Activated CD8-positive, alpha-beta memory T cell treated with anti-CD3 and anti-CD28 coated beads for 48 hours (primary cell): ENCODE measurements around the gene DENND1B.
"Not testable (repeated sequence)": the region's sequence is repeated elsewhere in the genome, so short reads cannot be mapped to it uniquely, and the experiment has no call there.

ENCODE experiments used
- DNase-seq, 3 experiments: peaks; one replicate each; pipeline ENCODE4 v3.0.0-alpha.2; 2020; ENCODE audit warnings: low read depth in 2 of 3, low spot score in 2 of 3

Gene DENND1B

DNA sequence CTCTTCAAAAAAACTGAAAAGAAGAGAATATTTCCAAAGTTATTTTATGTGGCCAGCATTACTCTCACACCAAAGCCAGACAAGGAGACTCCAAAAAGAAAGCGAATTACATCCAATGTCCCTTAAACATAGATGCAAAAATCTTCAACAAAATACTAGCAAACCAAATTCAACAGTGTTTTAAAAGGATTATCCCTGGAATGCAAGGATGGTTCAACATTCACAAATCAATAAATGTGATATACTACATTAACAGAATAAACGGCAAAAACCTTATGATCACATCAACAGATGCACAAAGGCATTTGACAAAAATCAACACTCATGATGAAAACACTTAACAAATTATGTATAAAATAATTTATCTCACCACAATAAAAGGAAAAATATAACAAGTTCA is 207.8 kb downstream of the DENND1B start:
- DNase-seq, result no peak

GRCh38 chr1:197561041-197561440 is 214.2 kb downstream of the DENND1B start:
- DNase-seq, result no peak

- DNase-seq, result no peak
Measured at GRCh38 chr1:197559655-197560054, 215.6 kb downstream of the DENND1B start.

DNA sequence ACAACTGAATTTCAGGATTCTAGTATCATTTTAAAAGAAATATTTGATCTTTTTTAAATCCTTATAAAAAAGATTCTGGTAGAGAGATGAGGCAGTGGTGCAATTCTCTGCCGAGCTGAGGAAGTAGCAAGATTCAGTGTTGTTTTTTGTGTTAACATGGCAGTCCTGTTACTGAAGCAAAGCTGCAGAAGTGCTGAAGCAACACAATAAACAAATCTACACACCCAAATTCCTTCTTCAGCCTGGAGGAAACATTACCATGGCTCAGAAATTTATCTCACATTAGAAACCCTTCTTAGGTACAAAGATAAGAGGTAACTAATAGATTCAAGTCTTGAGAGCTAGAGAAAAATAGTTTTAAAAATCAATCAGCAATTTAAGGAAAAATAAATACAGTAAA is 216.0 kb downstream of the DENND1B start:
- no peak for DNase-seq

DNA sequence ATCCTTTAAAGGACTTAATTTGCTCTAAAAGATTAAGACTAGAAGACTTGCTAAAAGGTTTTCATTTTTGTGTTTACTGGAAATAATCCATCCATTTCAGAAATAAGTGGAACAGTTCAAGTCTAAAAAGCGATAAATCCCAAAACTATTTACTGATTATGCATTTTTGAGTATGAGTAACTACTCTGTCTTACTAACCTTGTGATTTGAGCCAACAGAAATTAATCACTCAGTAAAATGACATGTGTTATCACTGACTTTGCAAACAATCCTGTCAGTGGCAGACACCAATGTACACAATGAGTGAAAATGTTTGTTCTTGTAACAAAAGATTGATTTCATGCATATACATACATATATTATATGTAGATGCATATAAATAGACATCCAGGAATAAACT is 218.0 kb downstream of the DENND1B start:
- no peak for DNase-seq

GRCh38 chr1:197553281-197553680 is 222.0 kb downstream of the DENND1B start:
- DNase-seq, result no peak

- no peak for DNase-seq
Measured at GRCh38 chr1:197546989-197547388, 228.3 kb downstream of the DENND1B start.

GRCh38 chr1:197544553-197544952 is 230.7 kb downstream of the DENND1B start:
- DNase-seq, result no peak

DNA sequence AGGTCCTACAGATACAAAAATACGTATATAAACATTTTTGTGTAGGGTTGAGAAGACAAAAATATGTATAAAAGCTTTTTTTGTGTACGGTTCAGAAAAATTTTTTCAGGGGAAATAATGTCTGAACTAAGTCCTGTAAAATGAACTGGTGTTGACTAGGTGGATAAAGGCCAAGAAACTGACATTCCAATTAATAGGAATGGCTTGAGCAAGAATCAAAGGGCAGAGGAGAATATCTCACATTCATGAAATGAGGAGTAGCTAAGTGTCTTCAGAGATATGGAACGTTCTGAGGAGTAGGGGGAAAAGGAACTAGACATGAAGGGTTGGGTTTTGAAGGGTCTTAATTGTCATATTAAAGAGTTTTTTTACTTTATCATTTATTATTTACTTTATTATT is 231.2 kb downstream of the DENND1B start:
- no peak for DNase-seq

DNA sequence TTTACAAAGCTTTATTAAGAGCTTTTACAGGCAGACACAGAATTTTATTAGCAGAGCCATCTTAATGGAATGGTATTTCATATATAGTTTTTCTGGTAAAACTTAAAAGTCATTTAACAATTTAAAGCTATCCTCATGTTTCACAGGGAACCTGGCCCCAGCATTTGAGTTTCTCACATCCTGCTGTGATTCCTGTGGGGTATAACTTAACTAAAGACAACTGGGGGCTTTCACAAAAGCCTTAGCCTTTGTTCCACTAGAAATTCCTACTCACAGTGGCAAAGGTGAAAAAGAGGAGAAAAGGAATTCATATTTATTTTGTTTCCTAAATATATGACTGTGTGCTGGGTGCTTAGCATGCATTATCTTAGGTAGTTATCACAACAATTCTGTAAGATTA is 233.9 kb downstream of the DENND1B start:
- no peak for DNase-seq

- DNase-seq, result no peak
Measured at GRCh38 chr1:197526736-197527371, 248.4 kb downstream of the DENND1B start.

GRCh38 chr1:197521118-197521739 is 254.1 kb downstream of the DENND1B start:
- no peak for DNase-seq

DNA sequence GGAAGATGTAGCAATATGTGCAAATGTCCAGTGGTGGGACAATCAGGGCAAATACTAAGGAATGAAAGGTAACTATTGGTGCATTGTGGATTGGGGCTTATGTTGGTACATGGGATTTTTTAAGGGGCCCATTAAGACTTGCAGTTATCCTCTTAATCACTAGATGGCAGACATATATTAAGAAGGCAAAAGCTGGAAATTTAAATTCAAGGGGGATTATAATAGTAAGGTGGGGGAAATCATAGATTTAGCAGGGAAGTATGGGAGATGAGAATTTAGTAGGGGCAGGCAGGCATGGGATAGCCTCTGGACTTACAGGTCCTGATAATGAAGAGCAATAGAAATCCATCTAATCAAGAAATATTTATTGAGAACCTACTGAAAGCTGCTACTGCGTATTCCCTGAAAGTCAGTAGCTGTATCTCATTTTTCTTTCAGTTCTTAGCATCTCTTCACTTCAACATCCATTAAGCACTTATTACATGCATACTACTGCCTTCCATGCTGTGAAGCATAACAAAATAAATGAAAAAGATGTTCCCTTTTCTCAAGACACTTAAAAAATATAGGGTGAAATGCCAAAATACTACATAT is 255.4 kb downstream of the DENND1B start:
- DNase-seq, result no peak

DNA sequence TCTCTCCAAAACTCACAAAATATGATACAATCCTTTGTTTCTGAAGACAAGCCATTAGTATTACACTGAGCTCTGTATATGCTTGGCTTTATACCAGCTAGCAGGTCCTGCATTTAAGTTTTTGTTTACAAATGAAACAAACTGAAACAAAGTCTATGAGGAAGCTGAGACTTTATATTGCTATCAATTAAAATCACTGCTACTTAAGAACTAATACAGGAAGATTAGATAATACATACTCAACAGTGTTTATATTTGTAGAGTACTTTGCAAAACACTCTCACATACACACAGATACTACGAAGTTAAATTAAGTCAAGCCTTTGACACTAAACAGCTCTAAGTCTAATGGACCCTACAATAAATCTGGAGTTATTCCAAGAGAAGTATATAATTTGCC is 259.9 kb downstream of the DENND1B start:
- no peak for DNase-seq

DNA sequence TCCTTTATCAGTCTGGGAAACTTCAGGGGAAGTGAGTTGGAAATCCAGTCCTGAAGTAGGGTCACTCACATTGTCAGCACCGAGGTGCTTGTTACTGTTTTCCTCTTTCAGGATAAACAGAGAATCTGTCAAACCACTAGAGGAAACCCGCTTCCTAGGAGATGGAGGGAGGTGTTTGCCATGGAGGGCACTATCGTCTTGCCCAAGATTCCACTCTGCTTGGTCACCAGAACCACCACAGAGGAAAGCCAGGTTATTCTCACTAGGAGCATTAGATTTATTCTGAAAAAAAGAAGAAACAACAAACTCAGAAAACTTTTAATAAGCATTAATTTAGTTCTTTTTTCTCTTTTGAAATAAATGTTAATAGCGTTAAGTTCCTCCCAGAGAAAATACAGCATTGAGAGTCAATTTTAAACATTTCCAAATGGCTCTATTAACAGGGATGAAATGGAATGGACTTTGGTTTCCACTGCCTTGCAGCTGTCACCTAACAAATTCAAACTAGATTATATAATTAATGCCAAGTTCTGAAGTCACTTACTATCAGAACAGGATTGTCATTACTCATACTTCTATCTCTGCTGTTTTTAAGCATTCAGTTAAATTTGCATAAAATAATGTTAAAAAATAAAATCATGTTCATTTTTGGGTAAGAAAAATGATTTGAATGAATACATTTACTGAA is 264.4 kb downstream of the DENND1B start:
- no peak for DNase-seq

GRCh38 chr1:197496722-197497121 is 278.6 kb downstream of the DENND1B start:
- no peak for DNase-seq

GRCh38 chr1:197491505-197491904 is 283.8 kb downstream of the DENND1B start:
- not testable (repeated sequence) for DNase-seq

GRCh38 chr1:197486946-197487345 is 288.3 kb downstream of the DENND1B start:
- DNase-seq, result no peak

DNA sequence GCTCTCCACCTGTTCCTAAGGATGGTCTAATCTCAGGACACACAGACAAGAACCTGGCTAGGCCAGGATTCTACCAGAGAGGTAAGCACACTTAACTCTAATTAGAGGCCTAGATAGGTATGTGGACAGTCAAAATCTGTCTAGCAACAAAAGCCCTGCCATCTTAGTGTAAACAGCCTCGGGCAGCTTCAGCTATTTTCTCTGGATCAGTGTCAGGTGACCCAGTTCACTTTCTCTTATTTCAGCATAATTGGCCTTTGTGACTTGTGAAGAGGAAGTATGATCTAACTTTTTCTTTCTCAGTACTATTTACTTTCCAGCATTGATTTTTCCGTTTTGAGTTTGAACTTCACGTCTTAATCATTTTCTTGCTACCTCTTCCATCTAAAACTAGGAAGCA is 289.5 kb downstream of the DENND1B start:
- DNase-seq, result no peak

GRCh38 chr1:197481101-197481500 is 294.2 kb downstream of the DENND1B start:
- DNase-seq, result no peak

DNA sequence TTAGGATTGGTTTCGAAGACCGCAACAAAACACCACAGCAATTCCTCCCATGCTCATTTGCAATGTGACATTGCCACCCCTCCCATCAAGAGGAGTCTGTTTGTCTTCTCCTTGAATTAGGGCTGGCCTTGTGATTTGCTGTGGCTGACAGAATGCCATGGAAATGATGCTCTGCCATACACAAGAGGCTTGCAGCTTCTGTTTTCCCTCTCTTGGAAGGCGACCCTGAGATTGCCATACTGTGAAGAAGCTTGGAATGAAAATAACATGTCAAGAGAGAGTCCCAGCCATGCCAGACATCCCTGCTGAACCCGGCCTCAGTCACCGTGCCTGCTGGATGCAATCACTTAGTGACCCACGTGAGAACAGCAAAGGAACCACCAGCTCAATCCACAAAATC is 294.8 kb downstream of the DENND1B start:
- DNase-seq, result no peak

- no peak for DNase-seq
Measured at GRCh38 chr1:197472141-197472540, 303.1 kb downstream of the DENND1B start.
